Stimulated activated naive CD8-positive, alpha-beta T cell treated with anti-CD3 and anti-CD28 coated beads, Interleukin-15, Interleukin-2, amounts not matched to agents 100 U/mL and 50 U/mL, for 24 hours (primary cell): ENCODE data around the gene PMPCA.

Source experiments
- ATAC-seq: fragments of 150-1000 bp; cut with Tn5 transposase; one replicate; pipeline ENCODE4 v1.10.0; 2021
- DNase-seq: peaks from one replicate; pipeline ENCODE4 v3.0.0; 2021

Gene PMPCA

DNA sequence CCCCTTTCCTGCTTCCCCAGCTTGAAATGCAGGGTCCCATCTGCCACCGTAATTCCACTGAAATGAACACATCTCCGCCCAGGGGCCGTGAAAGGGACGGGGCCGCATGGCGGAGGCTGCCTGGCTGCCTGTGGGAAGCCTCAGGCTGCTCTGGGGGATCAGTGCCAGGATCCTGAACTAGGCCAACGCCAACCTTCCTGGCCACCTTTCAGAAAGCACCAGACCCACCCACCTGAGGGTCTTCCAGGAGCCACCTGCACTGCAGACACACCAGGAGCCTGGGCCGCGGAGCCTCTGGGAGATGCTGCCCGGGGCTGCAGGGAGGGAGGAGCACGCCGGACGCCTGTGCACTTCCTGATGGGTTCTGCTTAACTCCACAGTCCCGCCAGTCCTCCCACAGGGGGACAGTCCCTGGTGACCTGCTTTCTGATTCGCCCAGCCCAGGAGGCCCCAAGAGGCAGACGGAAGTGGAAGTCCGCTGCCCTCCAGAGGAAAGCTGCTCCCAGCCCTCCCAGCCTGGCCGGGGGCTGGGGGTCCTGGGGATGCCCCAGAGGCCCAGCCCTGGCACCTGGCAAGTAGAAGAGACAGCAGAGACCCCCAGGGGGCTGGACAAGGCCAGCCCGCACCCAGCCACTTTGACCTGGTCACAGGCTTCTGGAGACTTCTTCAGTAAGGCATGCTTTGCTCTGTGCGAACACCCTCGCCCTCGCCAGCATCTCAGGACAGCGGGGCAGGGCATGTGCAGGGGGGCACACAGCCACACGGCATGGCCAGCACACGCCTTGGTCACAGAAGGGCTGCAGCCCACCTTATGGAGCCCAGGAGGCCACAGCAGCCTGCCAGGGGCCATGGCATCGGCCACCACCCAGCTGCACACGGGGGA, 36.9 kb upstream of the PMPCA start, which contains the start of gene CARD9:
Gene CARD9 (minus strand): TSS at position 370 of the 883 bp plus-strand sequence. CDS start 1,591 bp downstream, outside the sequence.
- no peak for DNase-seq

DNA sequence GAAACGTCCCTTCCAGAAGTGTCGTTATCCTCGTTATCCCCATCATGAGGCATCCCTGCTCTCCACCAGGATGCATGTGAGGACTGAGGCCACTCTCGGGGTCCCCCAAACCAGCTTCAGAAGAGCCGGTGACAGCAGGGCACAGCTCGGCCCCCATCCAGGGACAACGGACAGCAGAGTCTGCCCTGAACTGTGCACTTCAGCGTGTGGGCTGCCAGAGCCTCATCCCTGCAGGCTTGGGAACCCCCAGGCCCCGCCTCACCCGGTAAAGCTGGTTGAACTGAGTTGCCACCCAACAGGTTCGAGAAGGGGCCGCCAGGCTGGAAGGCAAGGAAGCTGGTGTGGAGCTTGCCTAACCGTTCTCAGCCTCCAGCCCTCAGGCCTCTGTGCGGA, 36.3 kb upstream of the PMPCA start:
- ATAC-seq (no peak), DNase-seq (no peak)

More for the DNA sequence above, 36.9 kb upstream of the PMPCA start, which contains the start of gene CARD9:
- no peak for ATAC-seq

DNA sequence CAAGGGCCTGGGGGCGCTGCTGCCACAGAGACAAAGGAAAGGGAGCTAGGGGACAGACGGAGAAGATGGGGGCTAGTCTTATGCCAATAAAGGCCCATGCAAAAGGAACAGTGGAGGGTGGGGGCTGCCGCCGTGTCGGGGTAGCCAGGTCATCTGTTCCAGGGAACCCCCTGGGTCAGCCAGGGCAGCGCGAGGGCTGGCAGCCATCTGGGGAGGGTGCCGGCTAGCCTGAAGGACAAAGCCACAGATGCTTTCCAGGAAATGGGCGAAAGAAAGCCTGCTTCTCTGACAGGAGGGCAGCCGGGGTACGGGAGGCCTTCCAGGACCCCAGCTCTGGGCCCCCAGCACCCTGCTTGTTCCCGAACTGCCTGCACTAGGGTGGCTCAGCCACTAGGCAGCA, 35.4 kb upstream of the PMPCA start:
- ATAC-seq, result no peak
- no peak for DNase-seq

DNA sequence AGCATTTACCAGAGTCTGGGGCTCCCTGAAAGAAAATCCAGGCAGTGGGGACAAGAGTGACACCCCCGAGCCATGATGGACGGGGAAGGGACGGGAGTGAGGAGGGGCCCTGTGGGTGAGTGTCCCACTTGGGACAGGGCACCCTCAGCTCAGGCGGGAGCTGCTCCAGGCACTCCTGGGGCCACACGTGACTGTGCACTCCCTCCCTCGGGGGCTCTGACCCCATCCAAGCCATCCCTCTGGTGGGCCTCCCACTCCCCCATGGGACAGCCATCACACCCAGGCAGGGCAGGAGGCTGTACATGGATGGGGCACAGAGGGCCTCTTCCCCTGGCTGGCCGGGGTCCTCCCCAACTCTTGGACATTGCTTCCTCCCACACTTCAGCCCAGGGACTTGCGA, 34.0 kb upstream of the PMPCA start:
- ATAC-seq (no peak), DNase-seq (no peak)

DNA sequence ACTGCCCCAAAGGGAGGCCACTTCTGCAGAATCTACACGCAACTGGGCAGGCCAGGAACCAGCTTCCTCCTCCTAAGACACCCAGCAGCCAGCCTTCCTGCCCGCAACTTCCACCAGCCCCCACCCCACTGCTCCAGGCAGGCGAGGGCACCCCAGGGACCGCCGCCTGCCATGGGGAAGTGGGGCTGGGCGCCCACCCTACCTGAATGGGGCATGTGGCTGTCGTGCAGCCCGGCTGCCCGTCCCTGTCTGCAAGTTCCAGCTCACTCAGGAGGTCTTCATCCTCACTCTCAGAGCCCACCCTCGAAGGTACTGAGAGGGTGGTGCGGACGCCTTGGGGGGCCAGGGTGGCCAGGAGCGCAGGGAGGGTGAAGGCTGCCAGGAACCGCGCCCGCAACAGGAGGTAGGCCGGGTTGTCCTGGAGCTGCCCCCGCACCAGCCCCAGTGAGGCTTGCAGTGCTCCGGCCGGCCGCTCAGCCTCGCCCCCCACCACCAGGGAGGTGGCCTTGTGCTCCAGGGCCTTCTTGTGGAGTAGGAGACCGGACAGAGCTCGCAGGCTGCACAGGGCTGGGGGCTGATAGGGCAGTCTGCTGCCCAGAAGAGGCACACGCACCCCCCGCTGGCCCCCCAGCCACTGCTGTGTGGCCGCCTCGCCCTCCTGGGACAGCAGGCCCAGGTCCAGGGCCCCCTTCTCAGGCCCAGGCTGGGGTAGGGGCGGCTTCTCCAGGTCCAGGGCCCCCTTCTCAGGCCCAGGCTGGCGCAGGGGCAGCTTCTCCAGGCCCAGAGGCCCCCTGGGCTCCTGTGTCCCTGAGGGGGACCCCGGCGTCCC, 32.9 kb upstream of the PMPCA start:
- ATAC-seq, result no peak
- no peak for DNase-seq

DNA sequence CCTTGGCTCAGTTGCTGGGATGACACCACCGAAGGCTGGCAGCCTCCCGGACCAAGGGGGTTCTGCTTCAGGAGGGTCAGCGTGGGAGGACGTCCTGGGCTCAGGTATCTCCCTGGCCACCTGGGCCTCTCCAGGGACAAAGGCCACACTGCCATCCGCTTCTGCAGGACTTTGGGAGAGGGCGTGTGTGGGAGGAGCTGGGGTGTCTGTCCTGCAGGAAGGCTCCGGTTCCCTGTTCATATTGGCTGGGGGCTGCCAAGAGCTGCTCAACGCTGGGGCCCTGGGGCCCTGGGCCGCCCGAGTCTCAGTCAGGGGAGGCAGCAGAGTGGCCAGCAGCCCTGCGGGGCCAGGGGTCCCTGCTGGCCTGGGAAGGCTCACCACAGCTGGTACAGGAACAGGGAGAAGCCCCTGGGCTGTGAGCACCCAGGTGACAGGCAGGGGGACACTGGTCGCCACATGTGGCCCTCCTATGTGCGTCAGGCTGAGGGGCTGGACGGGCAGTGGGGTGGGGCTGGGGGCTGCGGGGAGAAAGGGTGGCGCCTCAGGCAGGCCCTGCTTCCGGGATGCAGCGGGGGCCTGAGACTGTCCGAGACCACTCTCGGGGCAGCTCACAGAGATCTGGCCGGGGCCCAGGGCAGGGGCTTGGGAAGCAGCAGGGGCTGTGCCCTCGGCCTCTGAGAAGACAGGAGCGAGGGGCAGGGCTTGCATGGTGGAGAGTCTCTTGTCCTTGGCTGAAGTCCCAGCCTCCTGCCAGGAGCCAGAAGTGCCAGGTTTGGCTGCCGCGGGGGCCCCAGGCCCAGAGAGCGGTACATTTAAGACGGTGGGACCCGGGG, 32.1 kb upstream of the PMPCA start:
- no peak for DNase-seq
- no peak for ATAC-seq

DNA sequence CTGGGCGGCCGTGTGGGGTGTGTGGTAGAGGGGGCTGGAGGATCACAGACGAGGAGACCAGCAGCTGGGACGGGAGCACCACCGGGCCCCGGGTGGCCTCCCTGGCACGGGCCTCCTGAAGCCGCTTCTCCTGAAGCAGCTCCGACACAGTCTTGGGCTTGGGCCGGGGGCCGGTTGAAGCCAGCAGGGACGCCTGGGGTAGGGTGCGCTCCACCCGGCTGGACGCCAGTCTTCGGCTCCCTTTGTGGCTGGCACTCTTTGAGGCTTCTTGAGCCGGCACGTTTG, 31.5 kb upstream of the PMPCA start:
- no peak for ATAC-seq
- DNase-seq, result no peak

DNA sequence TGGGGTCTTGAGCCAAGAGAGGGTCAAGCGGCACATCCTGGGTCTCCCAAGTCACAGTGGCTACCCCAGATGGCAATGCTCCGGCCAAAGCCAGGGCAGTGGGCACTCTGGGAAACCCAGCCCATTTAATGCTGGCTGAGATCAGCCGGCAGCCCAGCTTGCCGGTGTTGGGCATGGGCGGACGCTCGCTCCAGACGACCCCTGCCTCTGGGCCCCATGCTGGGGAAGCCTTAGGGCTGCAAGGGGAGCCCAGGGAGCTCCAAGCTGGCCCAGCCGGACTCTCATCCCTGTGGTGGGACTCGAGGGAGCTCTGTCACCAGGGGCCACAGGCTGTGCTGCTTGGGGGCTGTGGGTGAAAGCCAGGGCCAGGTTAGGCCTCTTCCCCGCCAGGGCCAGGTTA, 31.1 kb upstream of the PMPCA start:
- DNase-seq (no peak), ATAC-seq (no peak)

DNA sequence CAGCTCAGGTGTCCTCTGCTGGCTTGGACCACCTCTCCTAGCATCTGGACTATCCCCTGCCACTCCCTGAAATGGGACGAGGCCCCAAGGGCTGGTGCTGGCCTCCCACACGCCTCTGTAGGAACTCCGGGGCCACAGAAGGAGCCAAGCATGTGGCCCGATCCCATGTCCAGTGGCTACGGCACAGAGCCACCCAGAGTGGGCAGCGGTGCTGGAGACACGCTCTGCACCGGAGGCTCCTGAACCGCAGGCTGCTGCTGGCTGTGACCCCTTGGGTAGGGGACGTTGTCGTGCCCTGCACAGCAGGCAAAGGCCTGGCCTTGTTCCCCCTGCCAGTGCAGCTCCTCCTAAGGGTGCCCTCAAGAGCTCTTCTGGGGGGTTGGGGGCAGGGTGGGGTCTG, 30.6 kb upstream of the PMPCA start:
- ATAC-seq (no peak), DNase-seq (no peak)

DNA sequence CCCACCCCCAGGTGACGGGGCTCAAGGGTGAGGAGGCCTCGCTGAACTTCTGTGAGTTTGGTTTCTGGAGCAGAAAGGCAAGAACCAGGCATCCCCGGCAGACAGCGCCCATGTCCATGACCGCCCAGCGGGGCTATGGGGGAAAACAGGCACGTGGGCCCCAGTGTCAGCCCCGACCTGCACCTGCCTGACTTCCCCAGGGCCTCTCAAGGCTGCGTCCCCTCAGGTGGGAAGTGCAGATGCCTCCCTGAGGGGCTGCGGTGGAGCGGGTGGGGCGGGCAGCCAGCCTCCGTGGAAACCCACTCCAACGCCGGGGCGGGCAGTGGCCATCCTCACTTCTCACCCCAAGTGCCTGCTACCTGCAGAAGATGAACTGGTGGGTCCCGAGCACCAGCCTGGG, 30.1 kb upstream of the PMPCA start:
- no peak for ATAC-seq

DNA sequence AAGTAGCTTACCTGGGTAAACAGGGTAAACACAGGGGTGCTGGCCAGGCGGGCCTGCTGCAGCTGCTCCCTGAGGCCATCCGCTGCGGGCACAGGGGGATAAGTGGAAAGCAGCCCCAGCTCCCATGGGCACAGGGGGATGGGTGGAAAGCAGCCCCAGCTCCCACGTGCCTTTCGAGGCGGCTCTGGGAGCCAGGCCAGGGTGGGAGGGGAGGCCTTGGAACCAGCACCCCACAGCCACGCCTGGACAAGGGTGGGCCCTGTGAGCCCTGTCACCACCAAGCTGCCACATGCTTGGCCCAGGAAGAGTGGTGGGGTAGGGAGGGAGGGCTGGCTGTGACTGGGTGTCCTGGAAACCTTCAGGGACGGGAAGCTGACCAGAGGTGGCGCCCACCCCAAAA, 29.1 kb upstream of the PMPCA start:
- no peak for DNase-seq

More for the DNA sequence above, 30.1 kb upstream of the PMPCA start:
- no peak for DNase-seq

DNA sequence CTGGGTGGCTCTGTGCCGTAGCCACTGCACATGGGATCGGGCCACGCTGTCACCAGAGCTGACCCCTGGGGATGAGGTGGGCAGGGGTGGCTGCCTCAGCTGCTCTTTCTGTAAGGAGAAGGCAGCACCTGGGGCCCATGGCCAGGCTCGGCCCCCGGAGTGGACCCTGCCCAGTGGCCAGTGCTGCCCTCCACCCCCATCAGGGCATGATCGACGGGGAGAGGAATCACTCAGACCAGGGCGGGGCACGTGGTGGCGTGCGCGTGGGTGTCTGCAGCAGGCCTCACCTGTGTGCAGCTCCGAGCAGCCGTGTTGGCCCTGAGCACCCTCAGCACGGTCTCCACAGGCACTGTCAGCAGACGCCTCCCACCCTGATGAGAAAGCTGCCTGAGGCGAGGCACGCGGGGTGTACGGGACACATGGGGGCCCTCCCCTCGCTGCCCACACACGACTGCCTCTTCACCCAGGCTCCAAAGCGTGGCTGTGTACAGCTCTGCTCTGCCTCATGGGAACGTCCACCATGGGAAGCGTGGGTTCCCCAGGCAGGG, 28.4 kb upstream of the PMPCA start:
- no peak for ATAC-seq

More for the DNA sequence above, 29.1 kb upstream of the PMPCA start:
- ATAC-seq, result no peak

DNA sequence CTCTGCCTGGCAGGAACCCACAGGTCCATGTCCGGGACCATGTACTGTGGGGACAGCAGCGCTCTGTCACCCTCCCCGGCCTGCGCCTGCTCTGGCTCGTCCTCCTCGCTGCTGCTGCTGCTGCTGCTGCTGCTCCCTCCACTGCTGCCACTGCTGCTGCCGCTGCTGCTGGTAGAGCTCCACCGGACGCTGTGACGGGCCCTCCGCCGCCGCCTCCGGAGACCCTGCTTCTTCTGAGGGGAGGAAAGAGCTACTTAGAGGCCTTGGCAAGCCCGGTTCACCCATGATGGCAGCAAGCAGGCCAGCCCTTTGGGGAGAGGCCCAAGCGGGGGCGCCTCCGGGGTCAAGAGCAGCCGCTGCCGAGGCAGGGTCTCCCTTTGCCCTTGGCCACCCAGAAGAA, 27.0 kb upstream of the PMPCA start:
- DNase-seq (no peak), ATAC-seq (no peak)

More for the DNA sequence above, 28.4 kb upstream of the PMPCA start:
- DNase-seq, result no peak

DNA sequence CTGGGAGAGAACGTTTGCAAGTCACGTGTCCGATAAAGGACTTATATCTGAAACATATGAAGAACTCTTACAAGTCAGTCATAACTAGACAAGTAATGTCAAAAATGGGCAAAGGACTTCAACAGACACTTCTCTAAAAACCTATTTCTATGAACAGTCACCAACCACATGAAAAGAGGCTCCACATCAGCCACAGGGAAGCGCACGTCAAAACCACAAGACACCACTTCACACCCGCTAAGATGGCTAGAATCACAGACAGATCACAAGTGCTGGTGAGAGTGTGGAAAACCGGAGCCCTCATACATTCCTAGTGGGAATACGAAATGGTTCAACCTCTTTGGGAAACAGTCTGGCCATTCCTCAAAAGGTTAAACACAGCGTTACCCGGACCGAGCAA, 25.4 kb upstream of the PMPCA start:
- ATAC-seq, result peak; percentile 62
- DNase-seq, result no peak

DNA sequence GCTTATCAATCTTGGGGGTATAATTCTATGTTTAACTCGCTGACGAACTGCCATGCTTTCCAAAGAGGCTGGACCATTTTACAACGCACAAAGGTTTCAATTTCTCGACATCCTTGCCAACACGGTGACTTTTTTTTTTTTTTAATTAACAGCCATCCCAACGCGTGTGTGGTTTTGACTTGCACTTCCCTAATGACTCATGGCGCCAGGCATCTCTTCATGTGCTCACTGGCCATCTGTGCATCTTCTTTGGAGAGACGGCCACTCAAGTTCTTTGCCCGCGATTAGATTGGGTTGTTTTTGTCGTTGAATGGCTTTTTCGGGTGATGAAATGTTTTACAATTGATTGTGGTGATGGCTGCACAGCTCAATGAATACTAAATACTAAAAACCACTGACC, 24.4 kb upstream of the PMPCA start:
- no peak for ATAC-seq
- no peak for DNase-seq

DNA sequence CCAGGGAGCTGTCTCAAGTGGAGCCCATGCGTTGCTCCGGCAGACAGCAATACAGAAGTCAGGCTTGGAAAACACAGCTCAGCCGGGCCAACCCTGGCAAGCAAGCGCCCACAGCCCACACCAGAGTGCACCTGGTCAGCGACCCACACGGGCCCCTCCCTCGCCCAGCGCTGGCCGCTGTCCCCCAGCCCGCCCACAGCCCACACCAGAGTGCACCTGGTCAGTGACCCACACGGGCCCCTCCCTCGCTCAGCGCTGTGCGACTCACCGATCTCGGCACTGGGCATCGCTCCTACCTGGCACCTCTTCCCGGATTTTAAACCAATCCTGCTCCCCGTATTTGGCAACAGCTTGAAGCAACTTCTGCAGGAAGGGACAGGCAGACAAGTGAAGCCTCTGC, 23.2 kb upstream of the PMPCA start:
- ATAC-seq (no peak), DNase-seq (no peak)

DNA sequence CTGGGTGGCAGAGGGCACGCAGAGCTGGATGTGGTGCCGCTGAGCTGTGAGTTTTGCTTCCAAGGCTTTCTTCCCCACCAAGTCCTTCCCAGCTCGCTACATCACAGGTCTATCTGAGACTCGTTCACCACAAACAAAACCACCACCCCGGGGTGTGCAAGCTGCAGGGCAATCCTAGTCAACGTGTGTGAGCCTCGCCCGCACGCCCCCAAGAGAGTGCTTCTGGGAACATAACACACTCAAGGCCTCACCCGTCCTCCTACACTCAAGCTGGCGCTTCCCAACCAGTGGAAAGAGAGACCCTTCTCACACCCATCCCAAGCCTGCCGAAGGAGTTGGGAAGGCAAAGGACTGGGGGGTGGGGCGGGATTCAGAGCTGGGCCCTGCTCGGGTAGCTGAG, 21.1 kb upstream of the PMPCA start:
- ATAC-seq, result no peak
- DNase-seq, result no peak

DNA sequence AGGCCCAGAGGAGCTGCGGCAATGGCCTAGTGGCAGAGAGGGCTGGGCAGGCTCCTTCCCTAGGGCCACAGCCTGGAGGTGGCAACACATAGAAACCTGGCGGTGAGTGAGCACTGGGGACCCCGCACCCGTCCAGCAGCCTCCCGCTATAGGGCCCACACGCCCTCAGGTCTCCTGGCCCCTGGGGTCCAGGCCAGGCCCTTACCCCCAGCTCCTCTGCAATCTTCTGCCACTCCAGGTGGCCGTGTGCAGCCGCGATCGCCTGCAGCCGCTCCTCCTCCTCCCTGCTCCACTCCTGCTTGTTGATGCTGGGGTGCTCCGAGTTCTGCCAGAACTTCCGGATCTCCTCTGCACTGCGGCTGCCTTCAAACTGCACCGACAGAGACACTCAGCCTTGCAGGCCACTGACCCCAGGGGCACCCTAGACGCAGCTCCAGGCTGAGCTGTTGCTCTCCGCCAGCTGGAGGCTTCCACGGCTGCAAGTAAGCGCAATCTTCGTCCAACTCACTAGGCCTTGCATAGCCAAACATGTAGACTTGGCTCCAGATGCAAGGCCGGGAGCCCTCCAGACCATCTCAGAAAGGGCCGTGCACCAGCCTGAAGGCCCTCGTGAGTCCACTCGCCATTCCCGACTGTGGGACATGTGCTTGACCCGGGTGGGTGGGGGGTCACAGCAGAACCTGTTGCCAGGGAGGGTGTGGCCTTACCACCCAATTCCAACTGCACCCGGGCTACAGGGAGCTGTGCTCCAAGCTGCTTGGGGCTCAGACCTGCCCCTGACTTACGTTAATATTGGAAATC, 18.5 kb upstream of the PMPCA start:
- ATAC-seq, result no peak
- DNase-seq, result no peak

DNA sequence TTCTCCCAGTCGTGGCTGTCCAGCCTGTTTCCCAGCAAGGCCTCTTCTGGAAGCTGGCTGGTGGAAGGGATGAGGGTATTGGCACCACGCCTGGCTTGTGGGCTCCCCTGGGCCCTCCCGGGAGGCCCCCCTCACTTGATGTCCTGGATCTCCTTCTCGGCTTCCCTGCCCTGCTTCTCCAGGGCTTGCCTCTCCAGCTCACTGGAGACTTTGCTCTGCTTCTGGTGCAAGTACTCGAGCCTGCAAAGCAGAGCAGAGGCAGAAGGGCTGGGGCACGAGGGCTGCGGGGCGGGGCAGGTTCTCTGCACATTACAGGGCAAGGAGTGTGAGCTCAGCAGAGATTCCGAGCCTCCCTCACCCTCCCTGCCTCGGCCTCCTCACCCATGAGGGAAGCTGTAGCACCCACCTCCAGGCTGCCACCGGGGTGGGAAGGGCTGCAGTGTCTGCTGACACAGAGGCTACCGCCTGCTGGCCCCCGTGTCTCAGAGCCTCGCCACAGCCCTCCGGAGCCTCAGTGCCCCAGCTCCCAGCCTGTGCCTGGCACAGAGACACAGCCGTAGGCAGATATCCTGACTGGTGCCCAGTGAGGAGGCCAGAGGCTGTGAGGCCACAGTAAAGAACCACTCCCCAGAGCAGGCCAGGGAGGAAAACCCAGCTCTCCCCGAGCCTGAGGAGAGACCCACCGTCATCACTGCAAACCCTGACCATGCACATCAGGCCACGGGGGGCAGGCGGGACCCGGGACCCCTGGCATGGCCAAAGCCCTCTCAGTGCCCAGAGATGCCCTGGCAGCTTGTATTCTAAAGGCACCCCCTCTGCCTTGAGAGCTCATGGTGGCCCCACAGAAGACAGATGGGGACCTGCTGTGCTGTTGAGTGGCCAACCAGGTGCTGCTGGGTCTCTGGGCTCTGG, 17.7 kb upstream of the PMPCA start:
- ATAC-seq, result peak; percentile 29
- DNase-seq, result no peak

DNA sequence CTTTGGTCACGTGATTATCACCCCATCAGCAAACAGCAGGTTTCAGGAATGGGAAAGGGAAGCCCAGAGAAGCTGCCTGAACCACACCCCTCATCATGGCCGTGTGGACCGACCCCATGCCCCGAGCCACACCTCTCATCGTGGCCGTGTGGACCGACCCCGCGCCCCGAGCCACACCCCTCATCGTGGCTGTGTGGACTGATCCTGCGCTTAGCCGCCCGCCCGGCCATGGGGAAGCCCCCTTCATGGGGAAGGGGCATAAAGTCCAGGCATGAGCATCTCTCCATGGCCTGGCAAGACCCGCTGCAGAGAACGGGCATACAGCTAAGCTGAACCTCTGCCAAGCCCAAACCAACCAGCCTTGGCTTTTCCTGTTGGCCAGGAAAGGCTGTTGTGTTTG, 16.9 kb upstream of the PMPCA start:
- ATAC-seq (no peak), DNase-seq (no peak)
